Islet of Langerhans (tissue), 1 donor: ENCODE data around the gene DZANK1.
"Not testable (repeated sequence)": the region's sequence is repeated elsewhere in the genome, so short reads cannot be mapped to it uniquely, and the experiment has no call there.

Source experiments
- FAIRE-seq: peaks from one replicate; lab custom pipeline; 2011; peaks lifted over from hg19 to GRCh38; lab: Jason Lieb, UNC

The DZANK1 gene

GRCh38 chr20:18436847-18437246, 30.0 kb downstream of the DZANK1 start:
- no peak for FAIRE-seq

- no peak for FAIRE-seq
These were observed 35.6 kb downstream of the DZANK1 start for GRCh38 chr20:18431206-18431605.

GRCh38 chr20:18430172-18430826, 36.5 kb downstream of the DZANK1 start:
- FAIRE-seq: no peak

- no peak for FAIRE-seq
These were observed 38.2 kb downstream of the DZANK1 start for GRCh38 chr20:18428490-18429173.

- no peak for FAIRE-seq
These were observed 39.6 kb downstream of the DZANK1 start for GRCh38 chr20:18427214-18427613.

GRCh38 chr20:18421608-18422007, 45.2 kb downstream of the DZANK1 start:
- FAIRE-seq: no peak

GRCh38 chr20:18416486-18416885, 50.3 kb downstream of the DZANK1 start:
- FAIRE-seq: no peak

- FAIRE-seq: no peak
These were observed 52.7 kb downstream of the DZANK1 start for GRCh38 chr20:18414140-18414539.

- no peak for FAIRE-seq
These were observed 54.5 kb downstream of the DZANK1 start for GRCh38 chr20:18412221-18412901.

GRCh38 chr20:18405826-18406225, 61.0 kb downstream of the DZANK1 start:
- no peak for FAIRE-seq

- FAIRE-seq: no peak
These were observed 62.7 kb downstream of the DZANK1 start for GRCh38 chr20:18404172-18404571.

GRCh38 chr20:18403269-18403668, 63.6 kb downstream of the DZANK1 start:
- no peak for FAIRE-seq

- FAIRE-seq: no peak
These were observed 65.5 kb downstream of the DZANK1 start for GRCh38 chr20:18401305-18401704.

- no peak for FAIRE-seq
These were observed 66.4 kb downstream of the DZANK1 start for GRCh38 chr20:18400460-18400859.

- not testable (repeated sequence) for FAIRE-seq
These were observed 68.1 kb downstream of the DZANK1 start for GRCh38 chr20:18398713-18399112.

GRCh38 chr20:18397030-18397429, 69.8 kb downstream of the DZANK1 start:
- no peak for FAIRE-seq

- no peak for FAIRE-seq
These were observed 71.3 kb downstream of the DZANK1 start for GRCh38 chr20:18395544-18395943.

GRCh38 chr20:18394363-18394762, 72.5 kb downstream of the DZANK1 start:
- FAIRE-seq: no peak

GRCh38 chr20:18391686-18392085, 75.1 kb downstream of the DZANK1 start:
- no peak for FAIRE-seq

- no peak for FAIRE-seq
These were observed 76.6 kb downstream of the DZANK1 start for GRCh38 chr20:18390201-18390600.

- no peak for FAIRE-seq
These were observed 78.0 kb downstream of the DZANK1 start for GRCh38 chr20:18388860-18389259.

GRCh38 chr20:18380908-18381529, 85.8 kb downstream of the DZANK1 start:
- no peak for FAIRE-seq

GRCh38 chr20:18377896-18378481, 88.8 kb downstream of the DZANK1 start:
- no peak for FAIRE-seq
